Colonic mucosa (tissue), 4 donors: ENCODE measurements around the gene CUX1. TPM values are rescaled to one million over a fixed set of nuclear protein-coding genes. Genes with fewer than 3 reads are reported as not detected.
"Not testable (repeated sequence)": the region's sequence is repeated elsewhere in the genome, so short reads cannot be mapped to it uniquely, and the experiment has no call there.

ENCODE experiments used
- DNase-seq: peaks from one replicate; pipeline ENCODE4 v3.0.0-alpha.2; 2020
- H3K27ac ChIP-seq: fragments of 200-600 bp; one replicate; pipeline ENCODE4 v1.8.0; 2021
- H3K27me3 ChIP-seq: fragments of 200-600 bp; one replicate; pipeline ENCODE4 v1.8.0; 2021
- H3K36me3 ChIP-seq: fragments of 200-600 bp; one replicate; pipeline ENCODE4 v1.8.0; 2021
- H3K4me1 ChIP-seq: fragments of 200-600 bp; one replicate; pipeline ENCODE4 v1.8.0; 2021; ENCODE audit warnings: mild to moderate bottlenecking
- H3K4me3 ChIP-seq: fragments of 200-600 bp; one replicate; pipeline ENCODE4 v1.8.0; 2021
- H3K9ac ChIP-seq, 2 donors: one replicate each; pipeline ENCODE4 v1.7.0; 2013; ENCODE audit warnings: control low read depth in 2 of 2, low read depth in 2 of 2, low read length in 2 of 2
- H3K9me3 ChIP-seq: fragments of 200-600 bp; one replicate; pipeline ENCODE4 v1.8.0; 2021
- CTCF ChIP-seq: fragments of 200-600 bp; IDR thresholded peaks from one replicate; pipeline ENCODE4 v1.8.0; 2022; ENCODE audit warnings: antibody characterized with exemption, mild to moderate bottlenecking
- intact Hi-C: fragments of 100-400 bp; cut with DNase I; formaldehyde crosslinking; loops from one replicate; pipeline ENCODE4 v1.14.1; 2022
- total RNA-seq, 2 donors: library from RNA; stranded (reverse); fragmentation: NEBNext Ultra II Directional in 1 of 2; extraction: Animal tissue kit (Norgen Biotek cat#: 25700) in 1 of 2; gene quantifications; one replicate each; pipeline ENCODE4 v1.2.1, GENCODE V29; 2021
- donor health status: healthy.
- donor health status: DM: no; HTN: no; CAD: no.
- donor health status: DM: no; HTN: no; CAD: no.

CUX1 gene
- total RNA-seq, 2 donors from 2014 or later, result 68.5 to 97.5 TPM

GRCh38 chr7:101865455-101865854 lies 48.0 kb downstream of the CUX1 start:
- Histone ChIP-seq H3K27ac (no peak overlapping the region), H3K9me3 (no peaks in the 10 kb centered on the region), H3K36me3 (no peaks in the 10 kb centered on the region), H3K27me3 (no peaks in the 10 kb centered on the region), H3K4me3 (no peak overlapping the region), H3K9ac (no peak overlapping the region), H3K4me1 (peaks cover 6% of the 10 kb centered on the region)
- TF ChIP-seq CTCF, result no peak
- no peak for DNase-seq
- intact Hi-C loops, result no loop called here

GRCh38 chr7:101866328-101866727 lies 48.9 kb downstream of the CUX1 start:
- Histone ChIP-seq H3K4me1 (peaks cover 6% of the 10 kb centered on the region), H3K9me3 (no peaks in the 10 kb centered on the region), H3K4me3 (no peak overlapping the region), H3K36me3 (no peaks in the 10 kb centered on the region), H3K27ac (no peak overlapping the region), H3K9ac (no peak overlapping the region), H3K27me3 (no peaks in the 10 kb centered on the region)
- DNase-seq, result no peak
- intact Hi-C loops, result no loop called here
- TF ChIP-seq CTCF, result no peak

- Histone ChIP-seq H3K4me1 (peaks cover 6% of the 10 kb centered on the region), H3K27ac (no peak overlapping the region), H3K36me3 (no peaks in the 10 kb centered on the region), H3K9ac (no peak overlapping the region), H3K9me3 (no peaks in the 10 kb centered on the region), H3K4me3 (no peak overlapping the region), H3K27me3 (no peaks in the 10 kb centered on the region)
- intact Hi-C loops, result no loop called here
- TF ChIP-seq CTCF, result no peak
- DNase-seq, result no peak
Measured at GRCh38 chr7:101867265-101867664, 49.8 kb downstream of the CUX1 start.

GRCh38 chr7:101867681-101868080 lies 50.3 kb downstream of the CUX1 start:
- intact Hi-C loops, DNase-seq, H3K36me3 ChIP-seq, H3K9me3 ChIP-seq, H3K4me3 ChIP-seq, H3K9ac ChIP-seq, H3K27ac ChIP-seq, H3K4me1 ChIP-seq, H3K27me3 ChIP-seq: not testable (repeated sequence)

GRCh38 chr7:101868191-101868950 lies 50.9 kb downstream of the CUX1 start:
- Histone ChIP-seq H3K9me3 (no peaks in the 10 kb centered on the region), H3K4me1 (peaks cover 6% of the 10 kb centered on the region), H3K27me3 (no peaks in the 10 kb centered on the region), H3K9ac (no peak overlapping the region), H3K27ac (no peak overlapping the region), H3K4me3 (no peak overlapping the region), H3K36me3 (no peaks in the 10 kb centered on the region)
- TF ChIP-seq CTCF, result no peak
- DNase-seq, result no peak
- intact Hi-C loops, result no loop called here
